HG03095 (cell line): ENCODE results near the gene NSMCE1.

Experiments
- ATAC-seq: cut with Tn5 transposase; IDR thresholded peaks from one replicate; pipeline ENCODE4 v1.9.1; 2021; ENCODE audit warnings: moderate library complexity; ENCODE audit not compliant: unreplicated experiment

NSMCE1 gene

DNA sequence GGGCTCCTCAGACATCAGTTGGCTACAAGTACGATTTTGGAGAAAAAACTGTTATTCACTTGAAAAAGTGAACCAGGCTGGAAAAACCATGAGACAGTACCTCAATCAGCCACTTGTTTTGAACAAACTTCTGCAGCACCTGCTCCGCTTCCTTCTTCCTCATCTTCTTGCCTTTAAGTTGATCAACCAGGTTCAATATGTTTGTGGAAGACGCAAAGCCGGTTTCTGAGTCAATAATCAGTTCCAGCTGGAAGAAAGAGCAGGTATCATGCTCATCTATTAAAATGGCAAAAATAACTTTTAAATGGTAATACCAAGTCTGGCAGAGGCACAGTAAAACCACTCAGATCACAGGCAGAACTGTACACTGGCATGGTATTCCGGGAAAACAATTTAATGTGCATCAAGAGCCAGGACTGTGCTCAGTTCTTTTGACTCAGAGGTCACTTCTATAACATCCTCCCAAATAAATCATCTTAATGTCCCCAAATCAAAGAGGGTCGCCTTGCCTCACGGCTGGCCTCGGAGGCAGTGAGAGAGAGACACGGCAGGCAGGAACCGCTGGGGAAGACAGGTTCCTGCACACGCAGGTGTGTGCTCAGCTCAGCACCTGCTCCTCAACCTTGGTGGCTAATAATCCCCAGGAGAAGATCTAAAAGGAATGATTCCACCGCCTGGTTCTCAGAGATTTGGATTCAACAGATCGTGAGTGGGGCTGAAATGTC is 35.5 kb downstream of the NSMCE1 start:
- no peak for ATAC-seq

DNA sequence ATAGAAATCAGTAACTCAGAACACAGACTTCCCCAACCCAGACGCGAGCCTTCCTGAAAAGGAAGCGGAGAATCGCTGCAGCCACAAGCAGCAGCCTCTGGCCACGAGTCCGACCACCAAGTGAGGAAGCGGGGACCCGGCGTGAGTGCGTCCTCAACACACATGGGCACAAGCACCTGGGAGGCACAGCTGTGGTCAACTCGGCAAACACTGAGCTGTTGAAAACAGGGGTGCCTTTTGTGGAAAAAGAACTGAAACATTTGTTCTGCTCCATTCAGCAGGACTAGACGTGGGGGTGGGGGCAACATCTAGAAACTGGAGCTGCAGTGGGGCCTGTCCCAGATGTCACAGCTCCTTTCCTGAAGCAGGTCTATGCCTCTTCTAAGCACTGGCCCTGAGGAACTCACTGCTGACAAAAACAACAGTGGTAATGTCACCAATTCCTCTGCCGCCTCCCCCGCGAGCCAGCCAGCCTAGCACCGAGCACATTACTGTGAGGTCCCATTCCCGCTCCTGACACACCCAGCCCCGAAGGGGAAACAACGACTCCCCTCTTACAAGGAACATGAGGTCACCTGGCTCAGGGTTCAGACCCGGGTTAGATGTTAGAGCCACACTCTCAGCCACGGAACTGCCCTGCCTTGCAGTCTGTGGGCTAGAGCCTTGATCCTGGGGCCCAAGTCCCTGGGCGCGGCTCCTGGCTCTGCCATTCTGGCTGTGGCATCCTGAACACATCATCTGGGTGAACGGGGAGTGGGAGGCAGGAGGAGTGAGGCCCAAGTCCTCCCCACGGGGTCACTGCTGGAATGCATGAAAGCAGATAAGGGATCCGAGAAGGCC is 36.3 kb downstream of the NSMCE1 start:
- ATAC-seq, result peak; percentile 50

DNA sequence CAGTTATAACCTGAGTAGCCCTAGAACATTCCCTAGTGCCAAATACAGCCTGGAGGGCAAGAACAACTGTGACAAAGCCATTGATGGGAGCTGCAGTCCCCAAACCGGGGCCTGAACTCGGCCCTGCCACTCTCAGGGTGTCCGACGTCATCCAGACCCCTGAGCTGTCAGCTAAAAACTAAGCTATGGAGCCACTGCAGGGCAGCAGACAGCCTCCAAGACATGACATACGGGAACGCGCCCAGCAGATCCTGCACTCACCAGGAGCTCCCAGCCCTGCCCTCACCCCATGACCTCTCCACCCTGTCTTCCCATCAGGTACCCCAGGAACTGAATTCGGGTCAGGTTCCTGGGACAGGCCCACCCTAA is 36.9 kb downstream of the NSMCE1 start:
- ATAC-seq, result peak; percentile 10

DNA sequence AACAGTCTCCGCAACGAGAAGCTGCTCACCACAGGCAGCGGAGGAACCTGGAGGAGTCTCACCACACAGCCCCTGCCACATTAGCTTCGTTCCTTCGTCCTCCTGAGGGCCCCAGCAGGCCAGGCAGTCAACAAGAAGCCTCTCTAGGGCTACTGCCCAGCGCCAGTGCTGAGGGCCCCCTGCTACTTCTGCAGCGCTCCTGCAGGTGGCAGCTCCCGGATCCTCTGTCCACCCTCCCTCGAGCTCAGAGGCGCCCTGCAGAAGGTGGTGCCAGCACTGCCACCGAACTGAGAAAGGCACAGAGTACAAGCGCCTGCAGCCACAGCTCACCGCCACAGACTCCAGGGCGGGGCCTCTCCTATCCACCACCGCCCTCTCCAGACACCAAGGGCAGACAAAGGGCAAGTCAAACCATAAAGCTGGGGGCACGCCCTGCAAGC is 38.0 kb downstream of the NSMCE1 start:
- no peak for ATAC-seq

DNA sequence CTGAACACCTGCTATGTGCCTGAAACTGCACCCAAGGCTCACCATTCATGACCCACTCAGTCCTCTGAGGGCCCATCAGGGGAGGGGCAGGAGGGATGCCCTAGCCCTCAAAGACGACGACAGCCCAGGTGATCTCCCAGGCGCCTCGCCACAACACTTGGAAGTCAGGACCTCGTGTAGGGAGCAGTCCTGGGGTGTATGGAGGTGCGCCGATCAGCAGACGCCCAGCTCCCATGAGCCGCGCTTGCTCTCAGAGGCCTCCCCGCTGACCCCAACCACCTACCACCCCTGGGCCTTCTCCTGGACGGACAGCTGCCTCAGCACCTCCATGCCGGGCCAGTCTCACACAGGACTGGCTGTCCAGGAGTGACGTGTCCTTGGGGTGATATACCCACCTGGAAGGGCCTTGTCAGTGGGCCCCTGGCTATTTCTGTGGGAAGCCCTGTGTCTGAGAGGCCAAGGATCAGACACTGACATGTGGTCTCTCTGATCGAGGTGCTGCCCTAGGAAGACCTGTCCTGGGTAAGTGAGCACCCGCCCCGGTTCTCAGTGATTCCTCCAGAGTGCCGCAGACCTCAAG is 38.6 kb downstream of the NSMCE1 start:
- no peak for ATAC-seq

DNA sequence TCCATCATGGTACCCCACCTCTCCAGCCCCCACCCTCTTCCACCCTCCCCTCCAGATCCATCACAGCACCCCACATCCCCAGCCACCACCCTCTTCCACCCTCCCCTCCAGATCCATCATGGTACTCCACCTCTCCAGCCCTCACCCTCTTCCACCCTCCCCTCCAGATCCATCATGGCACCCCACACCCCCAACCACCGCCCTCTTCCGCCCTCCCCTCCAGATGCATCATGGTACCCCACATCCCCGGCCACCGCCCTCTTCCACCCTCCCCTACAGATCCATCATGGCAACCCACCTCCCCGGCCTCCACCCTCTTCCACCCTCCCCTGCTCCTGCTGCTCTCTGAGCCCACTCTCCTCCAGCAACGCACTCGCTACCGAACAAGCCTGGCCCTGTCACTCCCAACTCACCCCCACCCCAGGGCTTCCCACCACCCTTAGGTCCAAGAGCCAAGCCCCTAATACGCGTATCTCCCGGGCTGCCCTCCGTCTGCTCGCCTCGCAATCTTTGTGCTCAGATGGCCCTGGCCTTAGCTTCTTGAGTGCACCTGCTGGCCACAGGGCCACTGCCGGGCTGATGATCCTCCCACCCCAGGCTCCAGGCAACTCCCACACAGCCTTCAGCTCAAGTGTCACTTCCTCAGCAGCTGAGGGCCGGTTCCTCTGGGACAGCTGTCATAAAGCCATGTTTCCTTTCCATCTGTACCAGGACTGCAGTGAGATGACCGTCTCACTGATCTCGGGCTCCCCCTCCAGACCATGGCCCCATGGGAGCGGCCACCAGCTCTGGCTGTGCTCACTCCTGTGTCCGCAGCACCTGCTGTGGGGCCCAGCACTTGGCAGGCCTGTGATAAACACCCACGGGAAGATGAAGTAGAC is 39.7 kb downstream of the NSMCE1 start:
- no peak for ATAC-seq

DNA sequence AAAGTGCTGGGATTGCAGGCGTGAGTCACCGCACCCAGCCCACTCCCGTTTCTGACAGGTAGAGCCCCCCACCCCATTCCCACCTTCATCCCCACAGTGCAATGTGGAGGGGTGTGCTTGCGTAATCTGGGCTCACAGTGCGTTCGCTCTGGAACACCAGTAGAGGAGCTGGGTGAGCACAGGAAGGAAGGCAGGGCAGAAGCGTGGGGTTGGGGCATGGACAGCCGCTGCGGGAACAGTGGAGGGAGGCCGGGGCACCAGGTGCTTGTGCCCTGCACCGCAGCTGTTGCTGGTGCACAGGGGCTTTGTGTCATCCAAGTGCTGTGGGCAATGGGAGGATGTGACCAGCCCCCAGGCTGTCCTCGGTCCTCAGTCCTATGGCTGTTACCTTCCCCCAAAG is 40.5 kb downstream of the NSMCE1 start:
- no peak for ATAC-seq

DNA sequence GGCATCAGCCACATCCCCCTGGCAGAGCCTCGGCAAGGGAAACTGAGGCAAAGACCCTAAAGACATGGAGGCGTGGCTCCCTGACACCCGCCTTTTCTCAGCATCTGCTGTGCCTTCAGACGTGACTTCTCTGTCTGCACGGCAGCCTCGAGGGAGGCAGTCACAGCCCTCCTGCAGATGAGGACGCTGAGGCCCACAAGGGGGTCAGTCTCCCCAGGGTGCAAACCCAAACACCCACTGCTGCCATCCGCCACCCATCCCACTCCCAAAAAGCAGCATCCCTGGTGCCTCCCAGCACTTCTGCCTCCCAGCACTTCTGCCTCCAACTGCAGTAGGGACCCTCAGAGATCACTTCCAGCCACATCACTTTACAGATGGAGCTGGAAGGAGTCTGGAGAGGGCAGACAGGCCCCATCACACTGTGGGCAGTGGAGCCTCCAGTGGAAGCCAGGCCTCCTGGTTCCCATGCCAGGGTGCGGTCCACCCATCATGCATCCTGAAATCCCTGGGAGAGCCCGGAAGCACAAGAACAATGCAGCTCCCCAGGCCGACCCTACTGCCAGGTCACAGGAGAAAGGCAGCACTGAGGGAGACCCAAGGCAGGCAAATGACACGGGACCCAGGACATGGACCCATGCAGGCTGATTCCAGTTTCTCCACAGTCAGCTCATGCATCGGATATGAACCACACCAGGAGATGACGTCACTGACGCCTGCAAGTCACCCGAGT is 41.4 kb downstream of the NSMCE1 start:
- ATAC-seq, result no peak

DNA sequence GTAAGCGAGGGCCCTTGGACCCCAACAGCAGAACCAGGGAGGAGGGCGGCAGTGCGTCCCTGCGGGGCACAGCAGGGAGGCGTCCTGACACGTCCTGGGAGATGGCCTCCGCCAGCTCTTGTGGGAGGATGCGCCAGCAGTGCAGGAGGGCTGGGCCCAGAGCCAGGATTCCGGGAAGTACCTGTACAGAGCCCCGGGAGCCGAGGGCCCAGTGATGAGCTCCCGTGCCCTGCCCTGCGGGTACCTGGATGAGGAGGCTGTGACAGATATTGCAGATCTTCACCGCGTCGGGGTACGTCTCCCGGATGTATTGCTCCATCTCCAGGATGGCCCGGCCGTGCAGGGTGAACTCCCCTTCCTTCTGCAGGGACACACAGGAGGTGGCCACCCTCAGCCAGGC is 42.1 kb downstream of the NSMCE1 start:
- ATAC-seq, result no peak

DNA sequence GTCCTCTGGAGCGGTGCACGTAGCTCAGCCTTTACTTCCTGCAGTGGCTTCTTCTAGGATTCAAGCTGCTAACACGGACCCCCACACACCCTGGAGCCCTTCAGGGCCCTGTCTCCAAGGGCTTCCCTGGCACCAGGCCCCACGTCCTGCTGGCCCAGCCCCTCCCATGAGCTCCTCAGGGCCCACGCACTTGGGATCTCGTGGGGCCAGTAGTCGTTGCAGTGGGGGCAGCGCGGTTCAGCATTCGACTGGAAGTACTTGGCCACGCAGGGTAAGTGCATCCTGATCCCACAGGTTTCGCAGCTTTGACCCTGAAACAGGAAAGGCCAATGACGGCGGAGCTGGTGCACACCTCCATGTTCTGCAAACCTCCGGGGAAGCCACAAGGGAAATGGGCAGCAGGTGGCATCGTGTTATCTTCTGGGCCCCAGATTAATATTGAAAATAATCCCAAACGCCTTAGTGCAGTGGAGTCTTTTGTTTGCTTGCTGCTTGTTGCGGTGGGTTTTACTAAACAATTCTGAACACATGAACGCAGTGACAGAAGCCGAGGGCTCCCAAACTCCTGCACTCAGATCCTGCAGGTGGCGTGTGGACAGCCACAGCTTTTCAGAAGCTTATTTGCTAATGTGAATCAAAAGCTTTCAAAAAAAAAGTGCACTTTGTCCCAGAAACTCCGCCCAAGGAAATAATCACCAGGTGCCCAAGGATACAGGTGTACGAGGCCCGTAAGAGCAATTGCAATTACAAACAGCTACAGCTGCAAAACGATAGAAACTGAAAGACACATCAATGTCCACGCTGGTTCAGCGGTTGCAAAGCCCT is 42.8 kb downstream of the NSMCE1 start:
- no peak for ATAC-seq

DNA sequence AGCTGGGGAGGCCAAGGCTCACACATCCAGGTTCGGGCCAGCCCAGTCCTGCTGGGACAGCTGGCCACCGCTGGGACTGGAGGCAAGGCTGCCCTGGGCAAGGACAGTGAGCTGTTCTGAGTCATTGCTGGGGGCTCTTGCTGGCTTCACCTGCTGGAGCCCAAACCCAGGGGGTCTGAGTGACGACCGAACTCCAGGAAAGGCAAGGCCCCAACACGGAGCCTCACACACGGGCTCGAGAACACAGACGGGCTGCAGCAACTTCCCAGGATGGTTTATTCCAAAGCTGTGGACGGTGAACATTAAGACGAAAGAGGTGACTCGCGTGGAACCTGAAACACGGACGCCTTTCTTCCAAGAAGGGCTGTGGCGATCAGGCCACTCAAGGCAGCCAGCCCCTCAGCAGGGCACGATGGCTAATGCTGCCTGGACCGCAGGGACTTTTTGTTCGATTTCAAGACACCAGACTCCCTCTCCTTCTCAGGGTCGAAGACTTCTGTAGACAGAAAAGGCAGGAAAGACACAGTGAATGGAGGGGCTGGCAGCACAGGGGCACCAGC is 43.8 kb downstream of the NSMCE1 start:
- ATAC-seq, result no peak

DNA sequence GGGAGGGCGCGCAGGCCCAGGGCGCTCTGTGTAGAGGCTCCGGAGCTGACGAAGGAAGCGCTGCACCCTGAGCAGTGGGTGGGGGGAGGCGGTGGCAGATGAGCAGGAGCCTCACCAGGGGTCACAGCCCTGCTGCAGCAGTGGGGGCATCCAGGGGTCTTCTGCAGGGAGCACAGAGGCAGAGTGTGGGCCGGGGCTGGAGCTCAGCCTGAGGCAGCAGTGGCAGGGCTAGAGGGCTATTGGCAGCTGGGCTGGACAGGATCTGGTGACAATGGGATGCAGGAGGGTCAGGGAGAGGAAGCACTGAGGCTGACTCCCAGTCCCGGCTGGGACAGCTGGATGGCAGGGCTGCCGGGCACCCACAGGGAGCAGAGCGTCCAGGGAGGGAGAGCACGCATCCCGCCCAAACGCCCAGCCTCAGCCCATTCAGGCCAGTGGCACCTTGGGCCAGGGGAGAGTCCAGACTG is 44.3 kb downstream of the NSMCE1 start:
- ATAC-seq, result no peak

DNA sequence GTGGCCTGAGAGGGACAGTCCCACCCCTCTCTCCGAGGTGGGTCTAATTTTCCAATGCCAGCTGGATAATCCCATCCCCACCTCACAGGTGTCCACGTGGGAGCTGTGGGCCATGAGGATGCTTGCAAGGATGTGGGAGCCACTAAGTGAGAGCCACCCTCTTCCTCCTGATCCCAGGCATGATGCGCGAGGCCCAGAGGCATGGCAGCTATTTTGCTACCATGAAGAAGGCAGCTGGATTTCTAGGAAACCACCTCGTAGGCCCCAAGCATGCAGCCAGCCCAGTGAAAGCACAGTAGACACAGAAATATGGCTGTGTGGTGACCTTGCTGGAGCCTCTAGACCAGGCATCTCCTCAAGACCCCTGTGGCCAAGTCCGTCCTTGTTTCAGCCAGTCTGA is 44.9 kb downstream of the NSMCE1 start:
- no peak for ATAC-seq

DNA sequence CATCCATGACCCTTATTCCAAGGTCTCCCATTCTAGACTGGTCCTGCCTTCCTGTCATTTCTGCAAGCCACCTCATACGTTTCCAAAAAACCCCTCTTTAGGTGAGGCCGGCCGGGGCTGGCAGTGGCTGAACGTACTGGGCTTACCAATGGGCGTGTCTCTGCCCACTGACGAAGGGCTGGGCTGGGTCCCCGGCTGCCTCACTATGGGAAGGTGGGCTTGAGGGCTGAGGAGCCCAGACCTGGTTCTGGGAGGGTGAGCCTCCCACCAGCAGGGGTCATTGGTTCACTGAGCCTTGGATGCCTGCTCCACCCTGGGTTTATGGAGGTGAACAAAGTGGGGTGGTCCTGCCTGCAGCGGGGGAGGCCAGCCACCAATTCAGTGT is 45.4 kb downstream of the NSMCE1 start:
- no peak for ATAC-seq

DNA sequence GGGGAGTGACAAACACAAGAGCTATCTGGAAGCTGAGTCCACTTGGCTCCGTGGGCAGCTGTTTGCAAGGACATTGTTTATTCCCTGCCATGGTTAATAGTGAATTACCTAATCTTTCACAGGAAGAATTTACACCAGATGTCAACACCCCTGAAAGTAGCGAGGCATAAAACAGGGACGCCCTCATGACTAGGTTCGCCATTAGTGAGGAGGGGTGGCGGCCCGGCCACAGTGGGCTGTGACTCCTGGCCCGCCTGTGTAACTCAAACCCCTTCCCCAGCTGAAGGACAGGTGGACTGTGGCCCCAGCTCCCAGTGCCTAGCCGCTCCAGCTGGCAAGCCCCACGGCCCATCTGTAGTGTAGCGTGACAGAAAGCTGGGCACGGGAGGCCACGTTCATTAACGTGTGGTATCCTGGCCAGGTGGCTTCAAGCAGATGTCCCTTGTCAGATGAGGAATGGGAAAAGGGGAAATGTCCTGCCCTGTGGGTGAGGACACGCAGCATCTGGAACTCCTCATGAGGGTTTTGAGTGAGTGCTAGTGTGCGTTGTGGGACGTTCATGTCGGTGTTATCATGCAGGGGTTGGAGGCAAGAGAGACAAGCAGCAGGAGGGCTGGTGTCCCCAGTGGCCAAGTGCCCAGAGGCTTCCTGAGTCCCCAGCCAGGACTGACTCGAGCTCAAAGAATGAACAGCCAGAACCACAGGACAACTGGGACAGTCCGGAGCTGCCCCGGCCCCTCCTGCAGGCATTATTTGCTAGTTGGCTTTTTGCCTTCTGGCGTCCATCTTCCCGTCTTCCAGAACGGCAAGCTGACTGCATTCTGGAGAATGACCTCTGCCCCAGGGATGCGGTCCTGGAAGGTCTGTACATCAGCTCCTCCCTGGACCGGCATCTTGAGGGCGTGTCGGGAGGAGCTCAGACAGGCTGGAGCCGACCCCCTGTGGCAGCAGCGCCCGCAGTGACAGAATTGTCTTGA is 46.0 kb downstream of the NSMCE1 start:
- ATAC-seq, result no peak

DNA sequence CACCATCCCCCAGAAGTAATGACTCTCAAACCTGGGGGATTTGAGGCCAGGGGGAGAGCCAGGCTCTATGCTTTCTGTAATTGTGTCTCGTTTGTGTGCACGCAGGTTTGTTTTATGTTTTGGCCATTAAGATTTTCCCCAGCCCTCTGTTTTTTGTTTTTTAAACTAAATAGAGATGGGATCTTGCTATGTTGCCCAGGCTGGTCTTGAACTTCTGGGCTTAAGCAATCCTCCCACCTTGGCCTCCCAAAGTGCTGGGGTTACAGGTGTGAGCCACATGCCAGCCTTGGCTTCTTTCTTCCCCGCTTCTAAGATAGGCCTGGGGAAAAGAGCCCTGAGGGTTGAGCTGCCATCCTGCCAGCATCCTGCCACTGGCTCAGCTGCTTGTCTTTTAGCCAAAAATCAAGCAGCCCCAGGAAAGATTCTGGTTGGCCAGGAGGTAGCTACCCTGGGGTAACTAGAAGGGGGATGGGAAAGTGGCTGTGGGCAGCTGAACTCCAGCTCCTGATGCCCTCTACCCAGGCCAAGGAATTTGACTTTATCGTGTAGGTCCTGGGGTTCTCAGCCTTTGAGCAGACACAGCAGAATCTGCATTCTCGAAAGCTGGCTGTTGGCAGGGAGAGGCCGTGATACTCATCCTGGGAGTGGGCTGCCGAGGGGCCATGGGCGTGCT is 46.9 kb downstream of the NSMCE1 start:
- ATAC-seq, result no peak

DNA sequence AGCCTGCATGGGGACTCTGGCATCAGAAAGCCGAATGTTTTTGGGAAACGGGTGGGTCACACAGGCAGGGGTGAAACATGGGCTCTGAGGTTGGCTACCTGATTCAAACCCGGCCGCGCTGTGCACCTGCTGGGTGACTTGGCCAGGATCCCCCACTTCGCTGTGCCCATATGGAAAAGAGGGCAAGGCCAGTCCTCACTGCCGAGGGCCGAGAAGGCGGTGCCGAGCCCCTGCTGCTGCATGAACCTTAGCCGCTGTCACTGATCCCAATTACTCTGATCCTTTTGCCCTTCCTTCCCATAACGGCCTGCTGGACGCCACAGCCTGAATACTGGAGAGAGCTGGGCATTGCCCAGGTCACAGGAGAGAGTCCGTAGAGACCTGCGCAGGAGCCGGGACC is 47.6 kb downstream of the NSMCE1 start:
- no peak for ATAC-seq
